Hair follicular keratinocyte (primary cell): ENCODE results near the gene MYO1G. TPM values are rescaled to one million over a fixed set of nuclear protein-coding genes. Genes with fewer than 3 reads are reported as not detected.

Experiments
- total RNA-seq: library from RNA; depleted of rRNA; stranded (reverse); fragments of >200 nt; gene quantifications from 2 replicates; pipeline ENCODE4 v1.2.3, GENCODE V29; 2015

The MYO1G gene
- total RNA-seq = 0.08 TPM in 1 of 2 replicates, not detected in the other

DNA sequence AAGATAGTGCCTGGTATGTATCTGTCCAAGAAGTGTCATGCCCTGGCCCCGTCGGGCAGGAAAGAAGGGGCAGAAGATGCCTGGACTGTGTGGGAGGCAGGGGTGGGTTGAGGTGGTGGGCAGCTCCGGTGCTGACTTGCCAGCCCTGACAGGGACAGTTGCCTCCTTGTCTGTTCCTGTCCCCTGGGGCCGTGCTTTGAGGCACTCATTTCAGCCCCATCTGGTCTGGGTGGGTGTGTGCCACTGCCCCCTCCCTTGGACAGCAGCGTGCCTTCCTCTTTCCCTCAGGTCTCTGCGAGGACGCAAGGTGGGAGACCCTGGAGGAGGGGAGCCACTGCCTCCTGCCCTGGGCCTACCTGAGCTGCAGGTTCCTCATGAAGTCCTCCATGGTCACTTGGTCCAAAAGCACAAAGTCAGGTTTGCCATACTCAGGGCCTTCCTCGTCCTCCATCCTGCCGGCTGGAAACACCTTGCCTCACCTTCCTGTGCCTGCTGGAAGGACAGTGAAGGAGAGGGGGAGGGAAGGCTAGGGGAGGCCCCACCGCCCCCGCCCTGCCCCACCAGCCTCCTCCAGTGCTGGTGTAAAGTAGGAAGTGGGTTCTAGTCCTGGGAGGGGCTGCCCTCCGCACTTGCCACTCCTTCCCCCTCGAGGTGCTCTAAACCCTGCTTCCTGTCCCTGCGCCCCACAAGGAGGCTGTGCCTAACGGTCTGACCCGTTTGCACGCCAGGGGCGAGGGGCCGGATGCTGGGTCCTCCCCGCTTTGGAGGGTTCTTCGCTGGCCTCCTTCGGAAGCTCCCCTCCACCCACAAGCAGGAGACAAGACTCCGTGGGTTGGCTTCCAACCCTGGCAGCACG is at the start of gene MYO1G:
Gene MYO1G (minus strand): TSS at position 505 of the 856 bp plus-strand sequence. CDS start 54 bp downstream, at position 451.

GRCh38 chr7:45000093-45001032 is 21.5 kb upstream of the MYO1G start, which contains the start of gene CCM2:
CCM2 (plus strand) TSS chr7:45000201; CDS start chr7:45000334, 133 bp downstream.

Other genes with a start within 250 kb of the MYO1G start
- 9.4 and 10.1 TPM in 2 replicates for gene ZMIZ2, start 230.2 kb downstream of the MYO1G start, total RNA-seq
- gene PPIA, start 182.3 kb downstream of the MYO1G start, total RNA-seq = 5,099 and 5,600 TPM in 2 replicates
- gene H2AZ2, start 130.9 kb downstream of the MYO1G start, total RNA-seq = 122 and 213 TPM in 2 replicates
- 6.2 and 8.4 TPM in 2 replicates for gene PURB, start 93.5 kb downstream of the MYO1G start, total RNA-seq
- 66.1 and 81.7 TPM in 2 replicates for gene CCM2, start 21.2 kb upstream of the MYO1G start, total RNA-seq
- 1.2 and 3.4 TPM in 2 replicates for gene NACAD, start 110.0 kb upstream of the MYO1G start, total RNA-seq
- gene TBRG4, start 132.7 kb upstream of the MYO1G start, total RNA-seq = 71.8 and 93.7 TPM in 2 replicates
- gene RAMP3, start 178.8 kb upstream of the MYO1G start, total RNA-seq = not detected in 2 replicates